ENCODE results near the gene HIPK2.

DNA sequence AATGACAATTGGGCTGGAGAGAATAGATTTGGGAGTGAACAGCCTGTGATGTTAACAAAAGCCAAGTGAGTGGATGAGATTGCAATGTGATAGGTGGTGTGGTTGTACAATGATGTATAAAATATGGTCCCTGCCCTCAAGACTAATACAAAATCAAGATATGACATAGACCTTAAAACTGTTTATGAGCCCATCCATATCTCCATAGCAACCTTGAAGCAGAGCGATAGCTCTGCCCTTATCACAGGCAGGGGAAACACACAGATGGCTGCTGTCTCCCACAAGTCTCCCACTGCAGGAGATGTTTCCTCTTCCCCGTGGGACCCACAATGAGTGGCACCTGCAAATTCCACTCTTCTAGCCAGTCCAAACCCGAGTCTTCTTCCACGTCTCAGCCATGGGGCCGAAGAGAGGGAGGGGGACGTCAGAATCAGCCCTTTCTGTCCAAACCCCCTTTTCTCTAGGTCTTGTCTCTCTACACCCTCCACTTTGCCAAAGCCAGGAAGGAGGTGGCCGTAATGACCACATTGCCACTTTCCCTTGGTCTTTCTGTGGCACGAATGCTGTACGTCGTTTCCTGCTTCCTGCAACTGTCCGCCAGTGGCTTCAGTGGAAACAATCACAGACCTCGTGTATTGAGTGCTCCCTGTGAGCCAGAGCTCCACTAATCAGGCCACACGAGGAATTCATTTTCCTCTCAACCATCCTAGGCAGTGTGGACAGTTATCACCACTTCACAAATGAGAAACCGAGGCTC is 43.7 kb upstream of the HIPK2 start:
- TF ChIP-seq EZH2phosphoT487 (IDR thresholded peaks at IDR 0.05; ENCODE audit: borderline replicate concordance), result no peak
- TF ChIP-seq, protein P1, sequence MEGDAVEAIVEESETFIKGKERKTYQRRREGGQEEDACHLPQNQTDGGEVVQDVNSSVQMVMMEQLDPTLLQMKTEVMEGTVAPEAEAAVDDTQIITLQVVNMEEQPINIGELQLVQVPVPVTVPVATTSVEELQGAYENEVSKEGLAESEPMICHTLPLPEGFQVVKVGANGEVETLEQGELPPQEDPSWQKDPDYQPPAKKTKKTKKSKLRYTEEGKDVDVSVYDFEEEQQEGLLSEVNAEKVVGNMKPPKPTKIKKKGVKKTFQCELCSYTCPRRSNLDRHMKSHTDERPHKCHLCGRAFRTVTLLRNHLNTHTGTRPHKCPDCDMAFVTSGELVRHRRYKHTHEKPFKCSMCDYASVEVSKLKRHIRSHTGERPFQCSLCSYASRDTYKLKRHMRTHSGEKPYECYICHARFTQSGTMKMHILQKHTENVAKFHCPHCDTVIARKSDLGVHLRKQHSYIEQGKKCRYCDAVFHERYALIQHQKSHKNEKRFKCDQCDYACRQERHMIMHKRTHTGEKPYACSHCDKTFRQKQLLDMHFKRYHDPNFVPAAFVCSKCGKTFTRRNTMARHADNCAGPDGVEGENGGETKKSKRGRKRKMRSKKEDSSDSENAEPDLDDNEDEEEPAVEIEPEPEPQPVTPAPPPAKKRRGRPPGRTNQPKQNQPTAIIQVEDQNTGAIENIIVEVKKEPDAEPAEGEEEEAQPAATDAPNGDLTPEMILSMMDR (conservative IDR thresholded peaks at IDR 0.05; ENCODE audit: low read length), result no peak
